ENCODE results near the gene VPS4B.
"Not testable (repeated sequence)": the region's sequence is repeated elsewhere in the genome, so short reads cannot be mapped to it uniquely, and the experiment has no call there.

VPS4B gene

DNA sequence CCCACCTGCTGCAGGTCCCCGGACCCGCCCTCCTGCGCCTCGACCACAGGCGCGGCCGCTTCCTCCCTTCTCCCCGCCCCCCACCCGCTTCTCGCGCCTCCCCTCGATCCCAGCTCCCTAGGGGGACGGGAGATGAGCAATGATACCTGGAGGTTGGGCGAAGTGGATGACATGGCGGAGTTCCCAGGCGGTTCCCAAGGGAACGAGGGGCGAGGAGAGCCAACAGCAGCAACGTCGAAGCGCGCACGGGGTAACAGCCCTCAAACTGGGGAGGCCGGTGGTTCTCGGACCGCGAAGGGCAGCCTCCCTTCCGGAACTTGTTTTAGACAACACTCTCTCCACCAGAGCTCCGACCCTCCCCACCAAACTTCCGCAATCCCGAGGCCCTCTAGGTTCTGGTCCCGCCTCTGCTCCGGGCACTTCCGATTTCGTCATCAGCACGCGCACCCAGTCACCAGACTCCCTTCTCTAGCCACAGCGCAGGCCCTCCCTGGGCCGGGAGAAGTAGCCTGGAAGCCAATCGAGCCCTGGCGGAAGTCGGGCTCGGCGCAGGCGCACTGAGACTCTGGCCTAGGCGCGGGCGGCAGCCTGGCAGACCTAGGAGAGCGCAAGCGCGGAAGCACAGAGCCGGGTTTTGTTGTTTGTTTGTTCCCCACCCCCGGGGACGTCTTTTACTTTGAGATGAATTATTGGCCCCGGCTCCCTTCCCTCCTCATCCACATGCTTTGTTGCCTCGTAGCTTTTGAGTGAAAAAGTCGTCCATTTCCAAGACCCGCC is at the start of gene VPS4B:
TSS of gene VPS4B (minus strand) at position 390 of the 777 bp plus-strand sequence. CDS start at position 173, 217 bp downstream.
- DNase-seq (ENCODE audit: low spot score) = peak; percentile 100

DNA sequence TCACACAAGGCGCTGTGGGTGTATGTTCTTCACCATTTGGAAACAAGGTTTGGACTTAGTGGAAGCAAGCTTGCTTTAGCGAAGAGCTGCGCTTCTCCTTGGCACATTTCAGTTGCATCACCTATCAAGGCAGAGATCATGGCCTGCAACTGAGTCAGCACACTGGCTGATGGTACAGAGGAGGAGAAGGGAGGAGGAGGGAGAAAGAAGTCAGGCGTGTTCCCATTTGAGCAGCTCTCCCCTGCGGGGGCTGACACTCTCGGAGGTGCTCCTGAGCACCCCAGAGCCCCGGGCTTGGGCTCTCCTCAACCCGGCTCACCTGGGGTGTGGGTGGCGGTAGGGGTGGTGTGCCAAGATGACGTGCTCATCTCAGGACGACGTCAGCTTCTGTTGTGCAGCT is 48.5 kb upstream of the VPS4B start:
- no peak for DNase-seq (ENCODE audit: low spot score)

DNA sequence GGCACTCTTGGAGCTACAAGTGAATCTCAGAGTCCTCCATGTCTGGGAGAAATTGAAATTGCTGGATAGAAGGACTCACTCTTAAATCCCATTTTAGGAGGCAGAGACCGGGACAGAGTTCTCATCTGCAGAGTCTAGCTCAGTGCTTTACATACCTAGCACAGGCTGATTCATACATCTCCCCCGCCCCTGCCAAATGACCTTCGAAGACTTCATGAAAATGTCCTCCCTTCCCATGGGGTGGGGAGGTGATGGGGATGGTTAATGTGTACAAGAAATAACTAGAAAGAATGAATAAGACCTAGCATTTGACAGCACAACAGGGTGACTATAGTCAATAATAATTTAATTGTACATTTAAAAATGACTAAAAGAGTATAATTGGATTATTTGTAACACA is 46.3 kb upstream of the VPS4B start:
- no peak for DNase-seq (ENCODE audit: low spot score)

DNA sequence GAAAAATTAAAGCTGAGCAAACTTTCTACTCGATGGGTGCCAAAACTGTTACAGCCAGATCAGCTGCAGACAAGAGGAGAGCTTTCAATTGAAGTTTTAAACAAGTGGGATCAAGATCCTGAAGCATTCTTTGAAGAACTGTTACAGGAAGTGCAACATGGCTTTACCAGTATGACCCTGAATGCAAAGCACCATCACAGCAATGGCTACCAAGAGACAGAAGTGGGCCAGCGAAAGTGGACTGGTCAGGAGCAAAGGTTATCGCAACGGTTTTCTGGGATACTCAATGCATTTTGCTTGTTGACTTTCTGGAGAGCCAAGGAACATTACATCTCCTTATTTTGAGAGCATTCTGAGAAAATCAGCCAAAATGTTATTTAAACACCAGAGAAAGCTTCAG is 45.4 kb upstream of the VPS4B start:
- DNase-seq (ENCODE audit: low spot score) = no peak

DNA sequence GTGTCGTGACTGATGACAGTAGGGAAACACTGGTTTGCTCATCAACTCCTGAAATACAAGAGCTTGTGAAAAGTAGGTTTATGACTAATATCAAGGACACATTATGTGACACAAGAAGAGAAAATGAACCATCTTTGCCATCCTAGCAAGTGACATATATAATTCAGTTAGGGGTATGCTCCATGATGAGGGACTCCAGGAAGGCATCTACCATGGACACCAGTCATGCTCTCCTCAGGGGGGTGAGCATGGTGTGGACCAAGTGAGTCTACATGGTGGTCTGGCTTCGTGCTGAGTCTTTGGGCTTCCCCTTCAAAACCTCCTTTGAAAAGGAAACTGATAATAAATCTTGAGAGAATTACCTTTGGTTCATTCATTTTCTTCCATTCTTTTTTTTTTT is 42.8 kb upstream of the VPS4B start:
- no peak for DNase-seq (ENCODE audit: low spot score)

DNA sequence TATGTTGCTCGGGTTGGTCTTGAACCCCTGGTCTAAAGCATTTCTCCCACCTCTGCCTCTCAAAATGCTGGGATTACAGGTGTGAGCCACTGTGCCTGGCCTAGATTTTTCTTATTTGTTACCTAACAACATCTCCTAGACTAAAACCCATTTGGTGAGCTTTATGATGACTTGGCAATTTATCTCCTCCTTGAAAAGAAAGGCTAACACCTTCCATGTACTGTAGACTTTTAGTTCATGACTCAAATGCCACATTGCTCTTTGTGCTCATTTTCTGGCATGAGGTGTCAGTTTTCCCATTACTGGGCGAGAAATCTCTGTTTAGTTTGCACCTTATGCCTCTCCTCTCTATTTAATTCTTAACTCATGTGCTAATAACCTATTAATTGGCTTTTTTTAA is 42.2 kb upstream of the VPS4B start:
- DNase-seq (ENCODE audit: low spot score) = no peak

DNA sequence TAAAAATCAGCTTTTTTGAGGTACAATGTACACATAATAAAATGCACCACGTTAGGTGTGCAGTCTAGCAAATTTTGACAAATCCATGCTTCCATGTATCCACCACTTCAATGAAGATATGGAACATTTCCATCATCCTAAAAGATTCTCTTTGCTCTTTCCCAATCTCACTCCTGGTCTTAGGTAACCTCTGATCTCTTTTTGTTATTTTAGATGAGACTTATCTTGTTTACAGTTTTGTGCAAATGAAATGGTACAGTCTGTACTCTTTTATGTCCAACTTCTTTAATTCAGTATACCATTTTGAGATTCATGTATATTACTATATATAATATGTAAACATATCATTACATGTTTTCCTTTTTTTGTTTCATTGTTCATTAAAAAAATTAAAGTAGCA is 38.1 kb upstream of the VPS4B start:
- DNase-seq (ENCODE audit: low spot score) = no peak

DNA sequence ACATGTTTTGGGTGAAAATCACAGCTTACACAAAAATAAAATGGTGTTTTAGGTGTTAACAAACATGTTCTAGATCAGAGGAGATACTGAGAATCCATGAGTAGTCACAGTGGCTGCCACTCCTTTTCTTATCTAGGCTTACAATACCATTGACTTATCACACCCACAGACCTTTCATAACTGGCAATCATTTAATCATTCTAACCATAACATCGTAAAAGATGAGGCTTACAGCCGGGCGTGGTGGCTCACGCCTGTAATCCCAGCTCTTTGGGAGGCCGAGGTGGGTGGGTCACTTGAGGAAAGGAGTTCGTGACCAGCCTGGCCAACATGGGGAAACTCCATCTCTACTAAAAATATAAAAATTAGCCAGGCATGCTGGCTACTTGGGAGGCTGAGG is 35.7 kb upstream of the VPS4B start:
- DNase-seq (ENCODE audit: low spot score) = no peak

DNA sequence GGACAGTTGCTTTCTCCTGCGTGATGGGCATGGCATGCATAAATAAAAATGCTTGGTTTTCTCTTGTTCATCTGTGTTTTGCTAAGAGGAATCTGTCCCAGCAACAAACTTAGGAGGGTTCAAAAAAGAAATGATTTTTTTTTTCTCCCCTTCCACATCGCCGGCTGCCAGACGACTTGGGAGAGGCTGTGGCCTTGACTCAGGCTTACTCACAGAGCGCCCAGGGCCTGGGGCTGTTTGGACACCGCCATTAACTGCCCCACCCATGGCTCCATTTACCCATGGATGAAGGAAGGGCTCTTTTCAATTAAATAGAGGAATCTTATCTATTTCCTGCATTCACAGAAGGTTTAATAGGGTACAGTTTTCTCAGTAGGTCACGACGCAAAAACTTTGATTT is 32.2 kb upstream of the VPS4B start:
- no peak for DNase-seq (ENCODE audit: low spot score)

DNA sequence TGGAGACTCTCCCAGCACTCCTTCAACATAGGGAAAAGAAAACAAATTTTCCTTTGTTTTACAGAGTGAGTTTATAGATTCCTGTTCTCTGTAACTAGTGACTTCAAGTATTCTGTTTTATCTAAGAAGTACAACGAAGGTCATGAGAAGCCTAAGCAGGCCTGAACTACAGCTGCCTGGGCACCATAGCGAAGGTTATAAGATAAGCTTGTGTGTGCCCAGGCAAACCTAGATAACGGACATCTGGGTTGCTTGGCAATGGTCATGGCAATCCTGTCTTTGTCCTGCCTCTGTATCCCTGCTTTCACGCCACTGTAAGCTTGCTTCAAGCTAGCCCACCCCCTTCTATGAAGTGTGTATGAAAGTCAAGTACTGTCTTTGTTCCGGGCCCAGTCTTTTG is 30.5 kb upstream of the VPS4B start:
- DNase-seq (ENCODE audit: low spot score) = not testable (repeated sequence)

DNA sequence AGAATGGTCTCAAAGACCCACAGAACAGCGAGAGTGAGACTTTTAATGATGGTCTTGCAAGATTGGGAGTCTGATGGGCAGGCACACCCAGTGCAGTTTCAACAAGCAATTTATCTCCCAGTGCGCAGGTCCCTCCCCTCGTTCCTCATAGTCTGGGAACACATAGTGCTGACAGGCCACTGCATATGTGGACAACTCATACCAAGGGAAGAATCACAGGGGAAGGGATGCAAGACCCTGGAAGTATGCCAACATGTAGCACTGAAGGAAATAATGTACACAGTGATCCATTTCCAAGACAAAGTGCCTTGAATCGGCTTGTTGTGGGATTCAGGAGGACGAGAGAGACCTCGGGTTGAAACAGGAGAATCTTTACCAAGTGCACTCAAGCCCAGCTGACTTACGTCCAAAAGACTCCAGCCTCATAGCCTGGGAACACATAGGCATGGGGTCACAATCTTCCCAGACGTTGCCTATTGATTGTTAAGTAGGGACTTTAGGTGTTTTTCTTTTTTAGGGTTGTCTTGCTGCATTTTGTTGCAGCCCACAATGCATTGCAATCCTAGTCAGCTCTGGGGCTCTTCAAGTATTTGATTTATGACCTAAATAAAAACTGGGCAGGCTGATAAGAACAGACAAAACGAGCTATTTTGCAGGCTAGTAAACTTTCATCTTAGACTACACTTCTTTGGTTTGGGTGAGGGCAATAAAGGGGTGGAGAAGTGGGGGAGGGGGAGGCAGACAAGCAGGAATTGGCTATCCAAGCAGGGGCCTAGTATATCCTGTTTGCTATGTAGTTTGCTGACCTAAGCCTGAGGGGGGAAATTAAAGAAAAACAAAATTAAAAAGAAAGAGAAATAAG is 29.8 kb upstream of the VPS4B start:
- DNase-seq (ENCODE audit: low spot score) = no peak

DNA sequence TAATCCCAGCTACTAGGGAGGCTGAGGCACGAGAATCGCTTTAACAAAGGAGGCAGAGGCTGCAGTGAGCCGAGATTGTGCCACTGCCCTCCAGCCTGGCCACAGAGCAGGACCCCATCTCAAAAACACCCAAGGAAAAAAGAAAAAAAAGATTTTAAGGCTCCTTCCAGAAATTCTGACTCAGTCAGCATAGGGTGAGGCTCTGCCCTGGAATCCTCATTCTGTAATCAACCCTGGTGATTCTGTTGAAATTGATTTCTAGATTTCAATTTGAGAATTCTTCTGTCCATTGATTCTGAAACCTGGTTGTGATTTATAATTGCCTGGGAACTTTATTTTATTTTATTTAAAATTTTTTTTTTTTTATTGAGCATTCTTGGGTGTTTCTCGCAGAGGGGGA is 27.1 kb upstream of the VPS4B start:
- DNase-seq (ENCODE audit: low spot score) = no peak

DNA sequence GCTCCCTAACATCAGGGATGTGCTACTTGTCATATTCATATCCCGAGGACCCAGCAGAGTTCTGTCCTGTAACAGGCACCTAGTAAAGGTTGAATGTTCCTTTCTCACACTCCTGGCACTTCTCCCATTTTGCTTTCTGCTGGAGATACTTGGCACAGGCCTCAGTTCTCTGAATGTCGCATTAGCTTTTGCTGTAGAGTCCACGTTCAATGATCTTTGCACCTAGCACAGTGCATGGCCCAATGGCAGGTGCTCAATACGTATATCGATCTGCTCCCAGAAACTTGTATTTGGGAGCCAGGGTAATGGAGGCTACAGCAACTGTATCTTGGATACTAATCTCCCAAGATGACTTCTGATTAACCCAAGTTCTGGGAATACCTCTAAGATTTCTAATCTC is 24.8 kb upstream of the VPS4B start:
- DNase-seq (ENCODE audit: low spot score) = no peak

DNA sequence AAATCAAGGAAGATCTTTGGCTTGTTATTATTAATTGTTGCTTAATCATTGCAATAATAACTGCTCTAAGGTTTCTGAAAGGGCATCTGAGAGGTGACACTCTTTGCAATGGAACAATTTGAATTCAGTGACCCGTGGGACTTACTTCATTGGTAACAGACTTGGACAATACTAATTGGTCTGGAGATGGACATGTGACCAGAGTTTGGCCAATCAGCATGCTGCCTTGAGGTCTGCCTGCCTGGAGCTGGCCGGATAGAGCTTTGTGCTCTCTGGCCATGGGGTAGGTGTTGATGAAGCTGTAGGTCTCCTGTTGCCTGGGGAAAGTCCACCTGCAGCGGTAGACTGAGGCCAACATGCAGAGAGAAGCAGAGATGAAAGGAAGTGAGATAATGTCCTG is 24.0 kb upstream of the VPS4B start:
- peak; percentile 19 for DNase-seq (ENCODE audit: low spot score)

DNA sequence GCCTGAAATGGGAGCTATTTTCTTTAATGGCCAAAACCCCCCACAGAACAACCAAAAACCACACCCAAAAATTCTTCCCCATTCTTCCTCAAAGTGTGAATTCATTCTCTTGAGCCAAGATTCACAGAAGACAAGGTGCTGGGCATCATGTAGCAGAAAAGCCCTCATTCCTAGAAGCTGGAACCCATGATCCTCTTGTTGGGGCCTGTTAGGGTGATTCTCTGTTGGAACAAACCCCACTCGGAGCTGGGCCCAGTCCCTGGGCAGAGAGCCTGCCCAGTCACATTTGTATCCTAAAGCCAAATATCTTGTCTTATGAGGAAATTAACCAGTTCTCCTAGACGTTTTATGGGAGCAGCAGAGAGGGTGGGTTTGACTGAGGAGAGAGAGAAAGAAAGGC is 22.8 kb upstream of the VPS4B start:
- DNase-seq (ENCODE audit: low spot score) = no peak

DNA sequence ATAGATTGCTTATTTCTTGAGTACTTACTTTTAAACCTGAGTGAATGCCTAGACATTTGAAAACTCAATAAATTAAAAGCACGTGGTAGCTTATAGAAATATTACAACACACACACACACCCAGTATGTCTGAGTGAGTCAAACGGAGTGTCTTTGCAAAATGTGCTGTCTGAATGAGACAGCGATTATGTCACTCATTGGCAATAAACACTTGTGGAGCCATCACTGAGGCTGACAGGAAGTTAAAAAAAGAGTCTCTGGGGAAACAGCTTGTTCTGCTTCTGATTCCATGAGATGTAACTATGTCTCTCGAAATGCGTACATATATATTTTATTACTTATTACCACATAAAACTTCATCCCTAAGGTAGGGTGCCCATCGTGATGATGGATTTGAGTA is 22.3 kb upstream of the VPS4B start:
- DNase-seq (ENCODE audit: low spot score) = peak; percentile 21

DNA sequence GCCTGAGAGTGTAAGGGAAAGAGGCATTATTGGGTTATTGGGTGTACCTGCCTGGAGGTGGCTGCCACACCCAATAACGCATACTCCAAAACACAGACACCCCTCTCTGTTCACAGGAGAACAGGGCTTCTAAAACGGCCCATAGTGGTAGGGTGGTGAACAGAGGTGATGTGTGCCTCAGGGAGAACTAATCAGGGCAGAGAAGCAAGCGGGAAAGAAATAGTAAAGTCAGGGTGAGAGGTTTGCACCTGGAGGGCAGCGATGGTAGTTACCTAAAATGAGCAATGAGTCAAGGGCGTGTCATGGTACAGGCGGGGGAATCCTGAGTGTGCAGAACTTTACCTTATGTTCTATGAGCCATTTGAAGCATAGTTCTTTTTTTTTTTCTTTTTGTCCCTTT is 21.6 kb upstream of the VPS4B start:
- no peak for DNase-seq (ENCODE audit: low spot score)

DNA sequence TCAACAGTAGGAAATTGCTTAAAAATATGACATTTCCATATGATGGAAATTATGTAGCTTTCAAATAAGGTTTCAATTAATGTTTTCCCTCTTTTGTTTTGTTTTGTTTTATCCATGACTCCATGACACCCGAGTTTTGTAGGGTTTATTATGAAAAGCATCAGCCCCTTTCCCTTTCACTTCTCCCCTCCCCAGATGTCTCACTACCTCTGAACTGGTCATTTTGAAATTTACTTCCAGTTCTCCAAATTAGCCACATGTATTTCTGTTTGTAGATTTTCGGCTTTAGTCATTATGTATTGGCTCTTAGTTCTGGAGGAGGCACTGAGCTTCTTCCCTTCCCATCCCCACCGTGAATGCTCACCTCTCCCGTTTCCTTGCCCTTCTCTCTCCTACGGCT is 18.6 kb upstream of the VPS4B start:
- no peak for DNase-seq (ENCODE audit: low spot score)

DNA sequence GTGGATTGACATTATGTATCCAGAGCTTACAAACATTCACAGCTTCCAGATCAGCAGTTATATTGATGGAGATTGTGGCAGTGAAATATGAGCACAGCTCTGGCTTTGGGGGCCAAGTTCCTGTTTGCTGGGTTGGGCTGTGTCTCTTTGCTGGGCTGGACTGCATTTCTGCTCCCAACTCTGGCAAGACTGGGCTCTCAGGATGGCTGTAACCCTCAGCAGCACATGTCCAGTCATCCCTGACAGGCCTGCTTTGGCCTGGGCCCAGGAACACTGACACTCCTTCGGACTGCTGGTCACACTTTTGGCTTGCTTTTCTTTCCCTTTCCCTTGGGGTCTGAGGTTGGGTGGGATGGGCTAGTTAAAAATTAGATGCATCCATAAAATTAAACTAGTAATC is 17.9 kb upstream of the VPS4B start:
- no peak for DNase-seq (ENCODE audit: low spot score)

DNA sequence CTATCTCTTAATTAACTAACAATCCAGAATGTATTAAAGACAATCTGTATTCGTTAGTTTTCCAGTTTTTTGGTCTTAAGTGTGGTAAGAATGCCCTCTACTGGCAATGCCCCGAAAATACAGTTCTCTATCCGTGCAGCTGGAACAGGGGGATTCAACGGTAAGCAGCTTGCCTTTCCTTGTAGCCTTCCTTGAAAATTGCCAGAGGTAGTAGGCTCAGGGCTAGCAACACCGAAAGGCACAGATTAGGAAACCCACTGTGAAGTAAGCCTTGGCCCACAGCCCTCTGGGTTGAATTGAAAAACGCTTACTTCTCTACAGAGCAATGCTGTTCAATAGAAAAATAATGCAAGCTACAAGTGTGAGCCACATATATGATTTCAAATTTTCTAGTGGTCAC is 17.1 kb upstream of the VPS4B start:
- peak; percentile 77 for DNase-seq (ENCODE audit: low spot score)

DNA sequence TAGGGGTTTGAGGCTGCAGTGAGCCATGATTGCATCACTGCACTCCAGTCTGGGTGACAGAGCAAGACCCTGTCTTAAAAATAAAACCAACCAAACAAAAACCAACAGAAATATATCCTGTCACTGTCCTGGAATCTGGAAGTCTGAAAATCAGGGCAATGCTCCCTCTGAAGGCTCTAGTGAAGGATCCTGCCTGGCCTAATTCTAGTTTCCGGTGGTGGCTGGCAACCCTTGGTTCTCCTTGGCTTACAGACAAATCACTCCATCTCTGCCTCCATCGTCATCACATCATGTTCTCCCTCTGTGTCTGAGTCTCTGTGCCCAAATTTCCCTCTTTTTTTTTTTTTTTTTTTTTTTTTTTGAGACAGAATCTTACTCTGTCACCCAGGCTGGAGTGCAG is 15.9 kb upstream of the VPS4B start:
- DNase-seq (ENCODE audit: low spot score) = no peak

DNA sequence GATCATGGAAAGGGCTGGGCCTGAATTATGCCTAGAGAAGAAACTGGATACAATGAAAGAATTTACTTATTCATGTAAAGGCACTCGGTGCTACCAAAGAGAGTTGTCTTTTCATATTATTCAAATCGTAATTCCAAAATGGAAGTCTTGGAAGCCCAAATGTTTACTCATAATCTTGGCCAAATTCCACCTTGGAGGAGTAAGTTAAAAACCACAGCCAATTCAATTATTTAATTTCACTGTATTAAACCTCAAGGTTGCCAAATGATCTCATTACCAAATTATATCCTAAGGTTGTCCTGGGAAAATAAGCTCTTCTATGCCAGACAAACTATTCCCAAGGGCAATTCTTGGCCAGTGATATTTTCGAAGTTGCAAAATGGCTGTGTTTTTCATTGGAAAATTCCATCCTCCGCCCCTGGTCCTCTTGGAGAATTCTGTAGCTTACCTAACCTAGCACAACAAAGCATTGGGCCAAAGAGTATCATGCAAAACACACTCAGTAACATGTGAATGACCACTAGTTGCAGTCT is 11.1 kb upstream of the VPS4B start:
- no peak for DNase-seq (ENCODE audit: low spot score)

DNA sequence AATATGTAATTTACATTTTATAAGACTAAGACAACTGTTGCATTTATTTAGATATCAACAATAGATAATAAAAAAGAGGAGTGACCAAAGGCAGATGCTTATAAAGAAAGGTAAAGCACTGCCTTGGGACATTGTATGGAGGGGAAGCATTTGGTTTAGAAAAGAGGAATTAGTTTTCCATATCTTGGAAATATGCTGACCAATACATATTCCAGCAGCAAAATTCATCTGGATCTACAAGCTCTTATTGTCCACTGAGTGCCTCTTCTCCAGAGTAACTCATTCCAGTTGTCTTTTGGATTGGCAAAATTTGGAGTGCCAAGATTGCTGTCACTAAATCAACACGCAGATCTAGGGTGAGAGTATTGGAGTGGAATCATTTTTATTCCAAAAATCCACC is 8.9 kb upstream of the VPS4B start:
- no peak for DNase-seq (ENCODE audit: low spot score)
